22Rv1 (cell line): Measurements from ENCODE around the gene FGGY.

Experiments
- ZFX ChIP-seq: fragments of 450-650 bp; IDR thresholded peaks from 2 replicates; pipeline ENCODE4 v1.6.1; 2017; ENCODE audit warnings: antibody characterized with exemption, borderline replicate concordance
- TF ChIP-seq, protein P1 (sequence below): fragments of 450-650 bp; IDR thresholded peaks from 2 replicates; pipeline ENCODE4 v1.5.1; 2017; ENCODE audit warnings: mild to moderate bottlenecking

DNA sequence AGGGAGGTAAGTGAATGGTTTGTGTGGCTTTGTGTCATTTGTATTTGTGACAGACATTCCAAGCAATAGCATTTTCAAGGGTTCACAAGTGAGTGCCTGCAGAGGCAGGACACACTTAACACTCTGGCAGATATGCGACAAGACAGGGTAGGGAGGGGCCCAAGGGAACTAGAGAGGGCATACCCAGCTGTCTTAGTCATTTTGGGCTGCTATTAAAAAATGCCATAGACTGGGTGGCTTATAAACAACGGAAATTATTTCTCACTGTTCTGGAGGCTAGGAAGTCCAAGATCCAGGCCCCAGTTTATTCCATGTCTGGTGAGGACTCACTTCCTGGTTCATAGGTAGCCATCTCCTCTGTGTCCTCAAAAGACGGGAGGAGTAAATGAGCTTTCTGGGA, 137.4 kb downstream of the FGGY start:
- TF ChIP-seq, protein P1, sequence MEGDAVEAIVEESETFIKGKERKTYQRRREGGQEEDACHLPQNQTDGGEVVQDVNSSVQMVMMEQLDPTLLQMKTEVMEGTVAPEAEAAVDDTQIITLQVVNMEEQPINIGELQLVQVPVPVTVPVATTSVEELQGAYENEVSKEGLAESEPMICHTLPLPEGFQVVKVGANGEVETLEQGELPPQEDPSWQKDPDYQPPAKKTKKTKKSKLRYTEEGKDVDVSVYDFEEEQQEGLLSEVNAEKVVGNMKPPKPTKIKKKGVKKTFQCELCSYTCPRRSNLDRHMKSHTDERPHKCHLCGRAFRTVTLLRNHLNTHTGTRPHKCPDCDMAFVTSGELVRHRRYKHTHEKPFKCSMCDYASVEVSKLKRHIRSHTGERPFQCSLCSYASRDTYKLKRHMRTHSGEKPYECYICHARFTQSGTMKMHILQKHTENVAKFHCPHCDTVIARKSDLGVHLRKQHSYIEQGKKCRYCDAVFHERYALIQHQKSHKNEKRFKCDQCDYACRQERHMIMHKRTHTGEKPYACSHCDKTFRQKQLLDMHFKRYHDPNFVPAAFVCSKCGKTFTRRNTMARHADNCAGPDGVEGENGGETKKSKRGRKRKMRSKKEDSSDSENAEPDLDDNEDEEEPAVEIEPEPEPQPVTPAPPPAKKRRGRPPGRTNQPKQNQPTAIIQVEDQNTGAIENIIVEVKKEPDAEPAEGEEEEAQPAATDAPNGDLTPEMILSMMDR, result no peak
- no peak for TF ChIP-seq ZFX
